T-cell (primary cell): ENCODE data around the gene SPACA7. TPM values are rescaled to one million over a fixed set of nuclear protein-coding genes. Genes with fewer than 3 reads are reported as not detected.

Source experiments
- ATAC-seq, 4 experiments: fragments of 200-7000 bp in 3 of 4; fragments of 150-1000 bp in 1 of 4; cut with Tn5 transposase; replicated peaks in 1 of 4; 1 replicate in 3 of 4; 2 replicates in 1 of 4; pipeline ENCODE4 v1.10.0; 2021; ENCODE audit warnings: moderate library complexity in 3 of 4, mild to moderate bottlenecking in 2 of 4, moderate number of reproducible peaks in 1 of 4
- CTCF ChIA-PET, 2 donors: fragments of 300-600 bp; sonication (Branson Sonifier 250); formaldehyde crosslinking; loops; one replicate each; lab custom pipeline; 2022; ENCODE audit warnings: antibody characterized with exemption in 2 of 2; lab: Charles Lee
- POLR2A ChIA-PET, 2 donors: fragments of 300-600 bp; sonication (Branson Sonifier 250); formaldehyde crosslinking; loops; one replicate each; lab custom pipeline; 2022; ENCODE audit warnings: antibody characterized with exemption in 2 of 2; lab: Charles Lee
- DNase-seq, 35 experiments: peaks; one replicate each; pipeline versions ENCODE4 v3.0.0 to v3.0.0-alpha.2; 2013 to 2023
- H3K27ac ChIP-seq: one replicate; pipeline ENCODE4 v1.5.1; 2013; ENCODE audit warnings: low read length
- H3K27me3 ChIP-seq, 2 experiments: replicated peaks in 1 of 2; 1 replicate in 1 of 2; 2 replicates in 1 of 2; pipeline versions ENCODE4 v1.6.1 to v1.7.0; 2013; ENCODE audit warnings: low read length in 1 of 2, mixed read lengths in 1 of 2; ENCODE audit not compliant: control insufficient read depth in 2 of 2, insufficient read depth in 2 of 2; ENCODE audit errors: extremely low read depth in 1 of 2
- H3K36me3 ChIP-seq, 2 donors: 1 replicate in 1 of 2; 2 replicates in 1 of 2; pipeline versions ENCODE4 v1.6.1 to v1.7.0; 2013; ENCODE audit warnings: low read length in 1 of 2; ENCODE audit not compliant: control insufficient read depth in 2 of 2, insufficient read depth in 1 of 2; ENCODE audit errors: extremely low read depth in 1 of 2
- H3K4me1 ChIP-seq, 2 experiments: 1 replicate in 1 of 2; 2 replicates in 1 of 2; pipeline versions ENCODE4 v1.6.1 to v1.7.0; 2013; ENCODE audit warnings: low read length in 2 of 2, mixed read lengths in 1 of 2; ENCODE audit not compliant: insufficient read depth in 2 of 2, control insufficient read depth in 1 of 2; ENCODE audit errors: extremely low read depth in 1 of 2
- H3K4me3 ChIP-seq, 2 donors: 1 replicate in 1 of 2; 2 replicates in 1 of 2; pipeline versions ENCODE4 v1.5.1 to v1.7.0; 2013; ENCODE audit warnings: mild to moderate bottlenecking in 2 of 2, low read length in 1 of 2, moderate library complexity in 1 of 2; ENCODE audit not compliant: control insufficient read depth in 1 of 2; ENCODE audit errors: extremely low read depth in 1 of 2
- H3K9me3 ChIP-seq: 2 replicates; pipeline ENCODE4 v1.7.0; 2013
- H3K27ac Mint-ChIP-seq, 2 donors: one replicate each; pipeline ENCODE4 v1.8.0; 2020 to 2021; ENCODE audit warnings: mild to moderate bottlenecking in 2 of 2, mixed read lengths in 2 of 2
- H3K27me3 Mint-ChIP-seq, 2 donors: one replicate each; pipeline ENCODE4 v1.8.0; 2021 to 2022; ENCODE audit warnings: mixed read lengths in 2 of 2
- H3K36me3 Mint-ChIP-seq: one replicate; pipeline ENCODE4 v1.8.0; 2021; ENCODE audit warnings: mixed read lengths
- H3K4me1 Mint-ChIP-seq, 3 donors: one replicate each; pipeline ENCODE4 v1.8.0; 2020 to 2022; ENCODE audit warnings: mixed read lengths in 3 of 3, mild to moderate bottlenecking in 1 of 3
- H3K4me3 Mint-ChIP-seq, 3 donors: one replicate each; pipeline ENCODE4 v1.8.0; 2020 to 2022; ENCODE audit warnings: mild to moderate bottlenecking in 3 of 3, mixed read lengths in 3 of 3, moderate library complexity in 3 of 3
- H3K9me3 Mint-ChIP-seq, 3 donors: one replicate each; pipeline ENCODE4 v1.8.0; 2020 to 2022; ENCODE audit warnings: mixed read lengths in 3 of 3
- whole genome bisulfite sequencing: methylation state at CpG from one replicate; pipeline ENCODE4 v1.1.5; 2013; ENCODE audit warnings: missing lambda C conversion rate; ENCODE audit not compliant: insufficient coverage; 5-methylcytosine and 5-hydroxymethylcytosine counted together
- total RNA-seq, 35 experiments: library from RNA in 6 of 35; stranded (reverse) in 6 of 35; fragments of 120-200 nt in 1 of 35; gene quantifications; one replicate each; pipeline versions ENCODE4 v1.2.1 to v1.2.4 and lab custom pipeline; 2013 to 2026

The SPACA7 gene
- total RNA-seq, 5 donors from 2014 or later (not counting 1 experiment from before 2014, with no cell fraction given): not detected

- WGBS: 87% methylated on average over 15 of the region's 16 CpGs
- no peak overlapping the region for H3K27ac Mint-ChIP-seq
- H3K4me3 Mint-ChIP-seq: no peak overlapping the region
- H3K36me3 ChIP-seq: no peaks in the 10 kb centered on the region
- ATAC-seq (no peak), DNase-seq (no peak)
- H3K4me3 ChIP-seq: no peak overlapping the region
- ChIA-PET CTCF (interaction anchor here in 1 of 2 donors (0.6 kb wide), 1 partner anchor 16 kb away, joined by 4 read pairs; no protein-coding TSS in a partner anchor), POLR2A (no interaction called here)
- H3K27me3 ChIP-seq: peaks cover 0 to 11% of the 10 kb centered on the region in 2 experiments
- peaks cover 1 to 3% of the 10 kb centered on the region in 2 donors for H3K27me3 Mint-ChIP-seq
- no peaks in the 10 kb centered on the region for H3K4me1 Mint-ChIP-seq
- H3K4me1 ChIP-seq: no peaks in the 10 kb centered on the region
- no peaks in the 10 kb centered on the region for H3K9me3 ChIP-seq
- H3K36me3 Mint-ChIP-seq: no peaks in the 10 kb centered on the region
- no peak overlapping the region for H3K27ac ChIP-seq
- H3K9me3 Mint-ChIP-seq: peaks cover 0 to 10% (median 6%) of the 10 kb centered on the region in 3 donors
These were observed 78.6 kb downstream of the SPACA7 start for GRCh38 chr13:112454648-112455334.

- no peak overlapping the region for H3K4me3 Mint-ChIP-seq
- Histone ChIP-seq H3K4me3 (no peak overlapping the region), H3K4me1 (no peaks in the 10 kb centered on the region), H3K9me3 (no peaks in the 10 kb centered on the region), H3K27me3 (peaks cover 0 to 11% of the 10 kb centered on the region in 2 experiments), H3K36me3 (no peaks in the 10 kb centered on the region), H3K27ac (no peak overlapping the region)
- no peaks in the 10 kb centered on the region for H3K4me1 Mint-ChIP-seq
- WGBS: 84% methylated on average over 14 of the region's 17 CpGs
- ATAC-seq (no peak), DNase-seq (no peak)
- peaks cover 0 to 15% (median 6%) of the 10 kb centered on the region in 3 donors for H3K9me3 Mint-ChIP-seq
- no peak overlapping the region for H3K27ac Mint-ChIP-seq
- H3K27me3 Mint-ChIP-seq: peaks cover under 1 to 4% of the 10 kb centered on the region in 2 donors
- ChIA-PET POLR2A (no interaction called here), CTCF (no interaction called here)
- no peaks in the 10 kb centered on the region for H3K36me3 Mint-ChIP-seq
These were observed 79.4 kb downstream of the SPACA7 start for GRCh38 chr13:112455476-112456059.

- H3K27ac Mint-ChIP-seq: no peak overlapping the region
- H3K27me3 Mint-ChIP-seq: peaks cover 0 to 4% of the 10 kb centered on the region in 2 donors
- Histone ChIP-seq H3K27ac (no peak overlapping the region), H3K4me3 (no peak overlapping the region), H3K36me3 (no peaks in the 10 kb centered on the region), H3K4me1 (no peaks in the 10 kb centered on the region), H3K27me3 (peaks cover 0 to 15% of the 10 kb centered on the region in 2 experiments), H3K9me3 (no peaks in the 10 kb centered on the region)
- no peak for ATAC-seq
- H3K4me1 Mint-ChIP-seq: peaks cover 0 to 2% (median 0%) of the 10 kb centered on the region in 3 donors
- DNase-seq: peak in 1 of 35 experiments; percentile 14
- H3K4me3 Mint-ChIP-seq: no peak overlapping the region
- WGBS: 84% methylated on average over 16 of the region's 22 CpGs
- no peaks in the 10 kb centered on the region for H3K36me3 Mint-ChIP-seq
- ChIA-PET POLR2A (no interaction called here), CTCF (no interaction called here)
- peaks cover 0 to 15% (median 6%) of the 10 kb centered on the region in 3 donors for H3K9me3 Mint-ChIP-seq
These were observed 80.2 kb downstream of the SPACA7 start for GRCh38 chr13:112456138-112457056.

- H3K27ac ChIP-seq: no peak overlapping the region
- WGBS: 95% methylated on average over 8 of the region's 9 CpGs
- ChIA-PET CTCF (no interaction called here), POLR2A (no interaction called here)
- H3K4me3 Mint-ChIP-seq: no peak overlapping the region
- H3K36me3 ChIP-seq: no peaks in the 10 kb centered on the region
- ATAC-seq (no peak), DNase-seq (no peak)
- peaks cover 2 to 6% of the 10 kb centered on the region in 2 donors for H3K27me3 Mint-ChIP-seq
- H3K27ac Mint-ChIP-seq: no peak overlapping the region
- no peaks in the 10 kb centered on the region for H3K9me3 ChIP-seq
- peaks cover 0 to 16% of the 10 kb centered on the region in 2 experiments for H3K27me3 ChIP-seq
- H3K4me3 ChIP-seq: no peak overlapping the region
- H3K4me1 ChIP-seq: no peaks in the 10 kb centered on the region
- peaks cover 0 to 2% (median 0%) of the 10 kb centered on the region in 3 donors for H3K4me1 Mint-ChIP-seq
- H3K9me3 Mint-ChIP-seq: peaks cover 0 to 17% (median 8%) of the 10 kb centered on the region in 3 donors
- H3K36me3 Mint-ChIP-seq: no peaks in the 10 kb centered on the region
These were observed 80.9 kb downstream of the SPACA7 start for GRCh38 chr13:112457081-112457480.

GRCh38 chr13:112457485-112457884, 81.3 kb downstream of the SPACA7 start:
- CTCF ChIA-PET: no interaction called here
- Mint-ChIP-seq H3K36me3 (peaks cover 3% of the 10 kb centered on the region), H3K9me3 (peaks cover 0 to 21% (median 12%) of the 10 kb centered on the region in 3 donors), H3K4me3 (no peak overlapping the region), H3K4me1 (peaks cover 0 to 2% (median 0%) of the 10 kb centered on the region in 3 donors), H3K27me3 (peaks cover 7 to 10% of the 10 kb centered on the region in 2 donors), H3K27ac (no peak overlapping the region)
- POLR2A ChIA-PET: no interaction called here
- no peaks in the 10 kb centered on the region for H3K36me3 ChIP-seq
- no peak overlapping the region for H3K27ac ChIP-seq
- ATAC-seq (no peak), DNase-seq (peak in 1 of 35 experiments; percentile 15)
- H3K4me3 ChIP-seq: no peak overlapping the region
- H3K9me3 ChIP-seq: no peaks in the 10 kb centered on the region
- H3K4me1 ChIP-seq: no peaks in the 10 kb centered on the region
- peaks cover 0 to 16% of the 10 kb centered on the region in 2 experiments for H3K27me3 ChIP-seq
- WGBS: 88% methylated on average over 12 of the region's 13 CpGs

GRCh38 chr13:112462408-112462807, 86.3 kb downstream of the SPACA7 start:
- Histone ChIP-seq H3K27ac (no peak overlapping the region), H3K9me3 (no peaks in the 10 kb centered on the region), H3K4me3 (no peak overlapping the region), H3K27me3 (peaks cover 0 to 20% of the 10 kb centered on the region in 2 experiments), H3K4me1 (no peaks in the 10 kb centered on the region), H3K36me3 (no peaks in the 10 kb centered on the region)
- Mint-ChIP-seq H3K27me3 (peaks cover 7 to 12% of the 10 kb centered on the region in 2 donors), H3K36me3 (peaks cover 4% of the 10 kb centered on the region), H3K27ac (no peak overlapping the region), H3K4me3 (no peak overlapping the region), H3K9me3 (peaks cover 0 to 23% (median 14%) of the 10 kb centered on the region in 3 donors), H3K4me1 (peaks cover 0 to 2% (median 0%) of the 10 kb centered on the region in 3 donors)
- no peak for DNase-seq
- ChIA-PET POLR2A (no interaction called here), CTCF (no interaction called here)
- 89% methylated on average over 5 of the region's 5 CpGs for WGBS
- no peak for ATAC-seq
